GM12875 (cell line): ENCODE data around the gene PGA4.

Experiments used
- H3K4me3 ChIP-seq: one replicate; pipeline ENCODE4 v1.5.1; 2011; ENCODE audit warnings: low read depth, low read length, control low read depth
- CTCF ChIP-seq: IDR thresholded peaks from 2 replicates; pipeline ENCODE4 v1.5.1; 2011; ENCODE audit warnings: low read depth, mild to moderate bottlenecking, control low read depth, inconsistent platforms, low read length, moderate library complexity, borderline replicate concordance; ENCODE audit not compliant: insufficient read depth

PGA4 gene

GRCh38 chr11:61181489-61181888, 40.7 kb upstream of the PGA4 start:
- no peak overlapping the region for H3K4me3 ChIP-seq
- no peak for TF ChIP-seq CTCF

GRCh38 chr11:61183645-61184044, 38.5 kb upstream of the PGA4 start:
- no peak overlapping the region for H3K4me3 ChIP-seq
- no peak for TF ChIP-seq CTCF

- no peak overlapping the region for H3K4me3 ChIP-seq
- no peak for TF ChIP-seq CTCF
Observed at GRCh38 chr11:61186504-61186903, 35.6 kb upstream of the PGA4 start.

- no peak overlapping the region for H3K4me3 ChIP-seq
Observed at GRCh38 chr11:61187505-61188130, 34.5 kb upstream of the PGA4 start.

GRCh38 chr11:61189933-61190332, 32.2 kb upstream of the PGA4 start:
- no peak overlapping the region for H3K4me3 ChIP-seq
- no peak for TF ChIP-seq CTCF

More at GRCh38 chr11:61187505-61188130, 34.5 kb upstream of the PGA4 start:
- peak; percentile 89 for TF ChIP-seq CTCF

- no peak overlapping the region for H3K4me3 ChIP-seq
- no peak for TF ChIP-seq CTCF
Observed at GRCh38 chr11:61193596-61193995, 28.6 kb upstream of the PGA4 start.

- H3K4me3 ChIP-seq = no peak overlapping the region
- no peak for TF ChIP-seq CTCF
Observed at GRCh38 chr11:61194169-61194671, 27.9 kb upstream of the PGA4 start.
